K562 (cell line): ENCODE results near the gene FBN1. TPM values are rescaled to one million over a fixed set of nuclear protein-coding genes. Genes with fewer than 3 reads are reported as not detected.
A peak's percentile ranks its signal among the peaks of the same experiment; 100 is the strongest.

Source experiments
- ATAC-seq: fragments of 200-7000 bp; cut with Tn5 transposase; 3 replicates; pipeline ENCODE4 v1.9.1; 2020; ENCODE audit warnings: moderate library complexity
- BruUV-seq: library from RNA; stranded (reverse); fragments of 400-500 nt; replicated peaks from 2 replicates; lab custom pipeline; 2021; lab: Mats Ljungman, UMichigan
- CTCF ChIA-PET: fragments of 300-600 bp; formaldehyde crosslinking; extraction: SDS; loops from one replicate; lab custom pipeline; 2021; ENCODE audit warnings: low intra/inter-chr PET ratio; lab: Yijun Ruan, JAX
- POLR2A ChIA-PET: fragments of 300-600, 350-650 bp; sonication (Branson Sonifier 250); formaldehyde crosslinking; extraction: SDS; loops from one replicate; lab custom pipeline; 2021; ENCODE audit warnings: antibody characterized with exemption, inconsistent platforms; lab: Yijun Ruan, JAX
- DNase-seq, 4 experiments: peaks; one replicate each; pipeline versions ENCODE4 v3.0.0 to v3.0.0-alpha.2; 2011 to 2018; ENCODE audit warnings: low spot score in 3 of 4, mixed read lengths in 3 of 4; ENCODE audit errors: extremely low read depth in 1 of 4
- FAIRE-seq: peaks from 2 replicates; lab custom pipeline; 2011; peaks lifted over from hg19 to GRCh38; lab: Jason Lieb, UNC
- H2AFZ ChIP-seq: 2 replicates; pipeline ENCODE4 v1.6.0; 2011; ENCODE audit warnings: low read depth, low read length, control low read depth, inconsistent platforms
- H3K27ac ChIP-seq: fragments of 200-600 bp; 3 replicates; pipeline ENCODE4 v1.8.0; 2011; ENCODE audit warnings: low read depth, mild to moderate bottlenecking, control low read depth, inconsistent platforms, low read length, moderate library complexity, mixed read lengths; ENCODE audit errors: extremely low read depth
- H3K27me3 ChIP-seq, 2 experiments: fragments of 300-600 bp in 1 of 2; 2 replicates in 1 of 2; 3 replicates in 1 of 2; pipeline versions ENCODE4 v1.6.0 to v1.8.0; 2011; ENCODE audit warnings: inconsistent platforms in 2 of 2, low read length in 2 of 2, mild to moderate bottlenecking in 1 of 2, mixed read lengths in 1 of 2, moderate library complexity in 1 of 2; ENCODE audit not compliant: control insufficient read depth in 2 of 2, insufficient read depth in 2 of 2
- H3K36me3 ChIP-seq: fragments of 300-600 bp; 3 replicates; pipeline ENCODE4 v1.8.0; 2011; ENCODE audit warnings: mild to moderate bottlenecking, low read length, inconsistent platforms; ENCODE audit not compliant: control insufficient read depth, insufficient read depth
- H3K4me1 ChIP-seq, 2 experiments: fragments of 200-600 bp in 1 of 2; replicated peaks in 1 of 2; 2 replicates in 1 of 2; 3 replicates in 1 of 2; pipeline versions ENCODE4 v1.5.1 to v1.8.0; 2011; ENCODE audit warnings: inconsistent platforms in 2 of 2, low read length in 2 of 2, mild to moderate bottlenecking in 1 of 2, mixed read lengths in 1 of 2, moderate library complexity in 1 of 2; ENCODE audit not compliant: control insufficient read depth in 2 of 2, insufficient read depth in 2 of 2
- H3K4me2 ChIP-seq: 2 replicates; pipeline ENCODE4 v1.6.1; 2011; ENCODE audit warnings: low read length, control low read depth, inconsistent platforms, mixed read lengths; ENCODE audit not compliant: insufficient read depth
- H3K4me3 ChIP-seq: fragments of 200-600 bp; sonication (generic), shearing (Covaris generic); 2 replicates; pipeline ENCODE4 v1.5.1; 2016; ENCODE audit warnings: control low read depth, inconsistent platforms
- H3K79me2 ChIP-seq: fragments of 200-600 bp; 3 replicates; pipeline ENCODE4 v1.8.0; 2011; ENCODE audit warnings: low read length, inconsistent platforms; ENCODE audit not compliant: control insufficient read depth, insufficient read depth
- H3K9ac ChIP-seq, 2 experiments: 2 replicates each; pipeline versions ENCODE4 v1.6.0 to v1.6.1; 2011; ENCODE audit warnings: low read depth in 2 of 2, low read length in 2 of 2, control low read depth in 1 of 2, inconsistent platforms in 1 of 2, mild to moderate bottlenecking in 1 of 2, mixed read lengths in 1 of 2; ENCODE audit not compliant: insufficient read depth in 1 of 2
- H3K9me1 ChIP-seq: one replicate; pipeline ENCODE4 v1.6.0; 2011; ENCODE audit warnings: inconsistent platforms, mild to moderate bottlenecking, low read length, moderate library complexity; ENCODE audit not compliant: control insufficient read depth, insufficient read depth
- H3K9me3 ChIP-seq: replicated peaks from 2 replicates; pipeline ENCODE4 v1.5.1; 2011; ENCODE audit warnings: low read depth, low read length, inconsistent platforms; ENCODE audit not compliant: control insufficient read depth, insufficient read depth
- H4K20me1 ChIP-seq: replicated peaks from 2 replicates; pipeline ENCODE4 v1.6.1; 2011; ENCODE audit warnings: low read length, inconsistent platforms, mixed read lengths; ENCODE audit not compliant: control insufficient read depth, insufficient read depth
- C11orf30 ChIP-seq: fragments of 450-650 bp; IDR thresholded peaks from 2 replicates; pipeline ENCODE4 v1.6.1; 2016; ENCODE audit warnings: low read depth, mild to moderate bottlenecking
- MAFF ChIP-seq: IDR thresholded peaks from 2 replicates; pipeline ENCODE4 v1.6.1; 2012; ENCODE audit warnings: low read length, improper control_type of control experiment
- MAFG ChIP-seq: fragments of 450-650 bp; conservative IDR thresholded peaks from 2 replicates; pipeline ENCODE4 v1.6.1; 2016; ENCODE audit warnings: missing genetic modification characterization, missing compliant biosample characterization
- MAFK ChIP-seq: IDR thresholded peaks from 2 replicates; pipeline ENCODE4 v1.6.1; 2011; ENCODE audit warnings: low read length, improper control_type of control experiment
- POLR2AphosphoS5 ChIP-seq: IDR thresholded peaks from 2 replicates; pipeline ENCODE4 v1.6.1; 2011; ENCODE audit warnings: mild to moderate bottlenecking, low read depth, low read length, moderate library complexity; ENCODE audit not compliant: control insufficient read depth, insufficient read depth
- STAT5A ChIP-seq: IDR thresholded peaks from 2 replicates; pipeline ENCODE4 v1.6.1; 2012; ENCODE audit warnings: low read length, inconsistent platforms, borderline replicate concordance
- ZNF316 ChIP-seq: fragments of 450-650 bp; IDR thresholded peaks from 2 replicates; pipeline ENCODE4 v1.6.1; 2016
- WGBS: fragments of 100-300 bp; shearing (Covaris generic); methylation state at CpG from one replicate; pipeline ENCODE4 v1.1.6; 2016; ENCODE audit warnings: low coverage, mixed read lengths; ENCODE audit not compliant: insufficient coverage; ENCODE audit errors: missing lambda C conversion rate; 5-methylcytosine and 5-hydroxymethylcytosine counted together
- in situ Hi-C: fragments of 300-500 bp; cut with MboI; formaldehyde crosslinking; loops from 4 replicates; pipeline ENCODE4 v1.15.0; 2018; ENCODE audit warnings: inconsistent platforms, mixed read lengths
- intact Hi-C: fragments of 100-400 bp; cut with micrococcal nuclease; formaldehyde crosslinking; loops from 2 replicates; pipeline ENCODE4 v1.14.2; 2022
- polyA plus RNA-seq, 8 experiments: library from polyadenylated mRNA; depleted of rRNA in 4 of 8; stranded (reverse) in 5 of 8; unstranded in 3 of 8; fragments of >200 nt; fragmentation: Nextera tagmentation in 2 of 8; fragmentation: Illumina TruSeq in 1 of 8; extraction: Ambion mirVana in 2 of 8; extraction: Trizol in 1 of 8; gene quantifications; 2 replicates each; pipeline versions ENCODE4 v1.2.1 to v1.2.3, GENCODE V29; 2011 to 2014; ENCODE audit warnings: inconsistent platforms in 1 of 8, missing spikeins in 1 of 8
- total RNA-seq, 7 experiments: library from RNA; depleted of rRNA in 6 of 7; stranded (reverse); fragments of >200 nt in 6 of 7; fragmentation: Illumina TruSeq in 2 of 7; extraction: Trizol in 2 of 7; gene quantifications; 2 replicates each; pipeline versions ENCODE4 v1.2.1 to v1.2.3, GENCODE V29; 2011 to 2021; ENCODE audit warnings: low replicate concordance in 1 of 7
- TF ChIP-seq, protein P1 (sequence below): sonication (generic); formaldehyde crosslinking; IDR thresholded peaks from 2 replicates; pipeline ENCODE4 v1.8.1; 2023; ENCODE audit warnings: mild to moderate bottlenecking, missing genetic modification reagents

Gene FBN1
- total and polyA plus RNA-seq, 9 of the 15 experiments (the other 6 are each of a cell fraction or from before 2014, with no cell fraction given), result 0.15 to 1.2 (median 0.60) TPM

DNA sequence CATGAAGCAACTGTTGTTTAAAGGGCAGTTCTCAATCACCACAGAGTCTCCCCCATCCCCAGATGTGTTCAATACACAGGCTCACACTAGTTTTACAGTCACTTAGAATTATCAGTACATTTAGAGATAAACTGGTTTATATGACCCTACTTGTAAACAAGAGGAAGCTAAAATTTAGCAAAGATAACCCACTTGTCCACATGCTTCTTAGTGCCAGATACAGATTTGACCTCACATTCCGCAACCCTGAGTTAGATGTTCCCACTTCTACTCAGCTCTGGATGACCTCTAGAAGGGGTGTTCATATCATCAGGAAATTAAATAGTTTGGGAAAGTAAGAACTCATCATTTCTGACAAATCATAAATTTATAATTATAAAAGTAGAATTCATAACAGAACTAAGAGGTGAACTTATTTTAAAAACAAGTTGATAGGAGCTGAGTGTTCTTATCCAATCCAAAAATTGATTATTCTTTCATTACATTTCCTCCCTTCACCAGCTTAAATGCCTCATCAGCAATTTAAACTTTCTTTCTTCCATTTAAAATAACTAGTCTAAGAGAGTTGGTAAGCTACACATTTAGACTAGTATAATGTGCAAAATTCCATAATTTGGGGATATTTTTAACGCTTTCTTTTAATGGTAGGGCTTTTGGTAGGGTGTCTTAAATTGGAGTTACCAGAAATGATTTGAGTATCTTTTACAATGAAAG lies 131.2 kb downstream of the FBN1 start:
- H3K27ac ChIP-seq, result no peak overlapping the region
- no peak for DNase-seq
- H3K36me3 ChIP-seq, result no peaks in the 10 kb centered on the region
- no peak overlapping the region for H3K4me2 ChIP-seq
- no peak overlapping the region for H2AFZ ChIP-seq
- no peaks in the 10 kb centered on the region for H3K4me1 ChIP-seq
- ATAC-seq, result no peak
- no peaks in the 10 kb centered on the region for H3K9me3 ChIP-seq
- CTCF ChIA-PET, result no interaction called here
- POLR2A ChIA-PET, result interaction anchor here (0.8 kb wide), 1 partner anchor 17 kb away, joined by 3 read pairs; no protein-coding TSS in a partner anchor
- no peaks in the 10 kb centered on the region for H3K9me1 ChIP-seq
- no peaks in the 10 kb centered on the region for H3K79me2 ChIP-seq
- no peak overlapping the region for H3K4me3 ChIP-seq
- no TSS peak for BruUV-seq
- intact Hi-C loops, result no loop called here
- no peaks in the 10 kb centered on the region for H3K27me3 ChIP-seq
- H3K9ac ChIP-seq, result no peak overlapping the region
- WGBS, result 13% methylated on average over 2 of the region's 2 CpGs
- FAIRE-seq, result no peak
- in situ Hi-C loops, result no loop called here
- no peaks in the 10 kb centered on the region for H4K20me1 ChIP-seq
- TF ChIP-seq MAFF (peak; percentile 82), ZNF316 (peak; percentile 89), MAFK (peak; percentile 84), C11orf30 (peak; percentile 78), STAT5A (no peak), POLR2AphosphoS5 (no peak), MAFG (peak; percentile 67)
- TF ChIP-seq, protein P1, sequence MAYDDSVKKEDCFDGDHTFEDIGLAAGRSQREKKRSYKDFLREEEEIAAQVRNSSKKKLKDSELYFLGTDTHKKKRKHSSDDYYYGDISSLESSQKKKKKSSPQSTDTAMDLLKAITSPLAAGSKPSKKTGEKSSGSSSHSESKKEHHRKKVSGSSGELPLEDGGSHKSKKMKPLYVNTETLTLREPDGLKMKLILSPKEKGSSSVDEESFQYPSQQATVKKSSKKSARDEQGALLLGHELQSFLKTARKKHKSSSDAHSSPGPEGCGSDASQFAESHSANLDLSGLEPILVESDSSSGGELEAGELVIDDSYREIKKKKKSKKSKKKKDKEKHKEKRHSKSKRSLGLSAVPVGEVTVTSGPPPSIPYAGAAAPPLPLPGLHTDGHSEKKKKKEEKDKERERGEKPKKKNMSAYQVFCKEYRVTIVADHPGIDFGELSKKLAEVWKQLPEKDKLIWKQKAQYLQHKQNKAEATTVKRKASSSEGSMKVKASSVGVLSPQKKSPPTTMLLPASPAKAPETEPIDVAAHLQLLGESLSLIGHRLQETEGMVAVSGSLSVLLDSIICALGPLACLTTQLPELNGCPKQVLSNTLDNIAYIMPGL (CRISPR knock-in tag), result no peak
